Suprapubic skin (tissue), 4 donors: ENCODE data around the gene EIF4G3. TPM values are rescaled to one million over a fixed set of nuclear protein-coding genes. Genes with fewer than 3 reads are reported as not detected.

Experiments used
- DNase-seq, 2 donors: peaks; one replicate each; pipeline ENCODE4 v3.0.0-alpha.2; 2019; ENCODE audit warnings: low spot score in 2 of 2
- H3K27ac ChIP-seq: fragments of 200-600 bp; sonication (generic); one replicate; pipeline ENCODE4 v1.5.1; 2019
- H3K27me3 ChIP-seq: fragments of 200-600 bp; sonication (generic); one replicate; pipeline ENCODE4 v1.5.1; 2019
- H3K36me3 ChIP-seq: fragments of 200-600 bp; sonication (generic); one replicate; pipeline ENCODE4 v1.5.1; 2019
- H3K4me1 ChIP-seq: fragments of 200-600 bp; sonication (generic); one replicate; pipeline ENCODE4 v1.5.1; 2019
- H3K4me3 ChIP-seq: fragments of 200-600 bp; sonication (generic); one replicate; pipeline ENCODE4 v1.5.1; 2019; ENCODE audit warnings: mild to moderate bottlenecking
- H3K9me3 ChIP-seq: fragments of 200-600 bp; sonication (generic); one replicate; pipeline ENCODE4 v1.5.1; 2019
- CTCF ChIP-seq, 2 donors: fragments of 200-600 bp in 1 of 2; fragments of 450-650 bp in 1 of 2; sonication (generic) in 1 of 2; IDR thresholded peaks; one replicate each; pipeline ENCODE4 v1.5.1; 2016 to 2019; ENCODE audit warnings: antibody characterized with exemption in 2 of 2, mild to moderate bottlenecking in 1 of 2, moderate library complexity in 1 of 2
- EP300 ChIP-seq: sonication (generic); formaldehyde crosslinking; IDR thresholded peaks from one replicate; pipeline ENCODE4 v1.6.1; 2017; ENCODE audit warnings: antibody characterized with exemption
- POLR2A ChIP-seq, 2 donors: fragments of 450-650 bp; IDR thresholded peaks; one replicate each; pipeline ENCODE4 v1.6.1; 2017; ENCODE audit warnings: antibody characterized with exemption in 2 of 2, mild to moderate bottlenecking in 2 of 2, moderate library complexity in 2 of 2
- POLR2AphosphoS5 ChIP-seq, 3 donors: sonication (generic); formaldehyde crosslinking; IDR thresholded peaks; one replicate each; pipeline ENCODE4 v1.6.1; 2017; ENCODE audit warnings: antibody characterized with exemption in 3 of 3
- WGBS: methylation state at CpG from one replicate; pipeline ENCODE4 v1.1.5; 2018; 5-methylcytosine and 5-hydroxymethylcytosine counted together
- total RNA-seq, 4 donors: library from RNA; depleted of rRNA; stranded (reverse); fragments of >200 nt; gene quantifications; one replicate each; pipeline ENCODE4 v1.1.0, GENCODE V29; 2016

Gene EIF4G3
- total RNA-seq, 4 donors from 2014 or later: 32.9 to 40.6 (median 39.5) TPM

GRCh38 chr1:21121764-21122471 lies 54.8 kb downstream of the EIF4G3 start:
- H3K9me3 ChIP-seq: no peaks in the 10 kb centered on the region
- no peaks in the 10 kb centered on the region for H3K27me3 ChIP-seq
- H3K4me3 ChIP-seq: no peak overlapping the region
- no peak overlapping the region for H3K27ac ChIP-seq
- 90% methylated on average over 4 of the region's 4 CpGs for WGBS
- no peak for TF ChIP-seq POLR2A (IDR thresholded peaks at IDR 0.05)
- TF ChIP-seq POLR2AphosphoS5 (IDR thresholded peaks at IDR 0.05): no peak
- DNase-seq: no peak
- H3K4me1 ChIP-seq: peaks cover 7% of the 10 kb centered on the region
- H3K36me3 ChIP-seq: no peaks in the 10 kb centered on the region

DNA sequence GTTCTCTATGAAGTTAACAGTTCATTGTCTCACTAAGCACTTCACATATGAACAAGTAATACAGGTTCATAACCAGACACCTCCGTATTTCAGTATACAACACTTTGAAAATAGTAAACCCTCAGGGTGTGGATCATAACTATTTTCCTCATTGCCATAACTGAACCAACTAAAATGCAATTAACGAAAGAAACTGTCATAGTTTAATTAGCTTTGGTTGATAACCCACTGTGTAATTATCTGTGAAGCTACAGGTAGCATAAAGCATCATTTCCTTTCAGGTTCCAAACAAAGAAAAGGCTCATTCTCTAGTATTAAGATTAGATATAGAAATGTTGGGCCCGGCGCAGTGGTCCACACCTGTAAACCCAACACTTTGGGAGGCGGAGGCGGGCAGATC lies 58.5 kb downstream of the EIF4G3 start:
- no peaks in the 10 kb centered on the region for H3K27me3 ChIP-seq
- TF ChIP-seq POLR2A (IDR thresholded peaks at IDR 0.05): no peak
- TF ChIP-seq EP300: no peak
- TF ChIP-seq CTCF (IDR thresholded peaks at IDR 0.05): no peak
- TF ChIP-seq POLR2AphosphoS5 (IDR thresholded peaks at IDR 0.05): no peak
- no peaks in the 10 kb centered on the region for H3K36me3 ChIP-seq
- H3K9me3 ChIP-seq: no peaks in the 10 kb centered on the region
- no peak for DNase-seq
- H3K4me1 ChIP-seq: peaks cover 5% of the 10 kb centered on the region
- H3K27ac ChIP-seq: no peak overlapping the region
- 87% methylated on average over 6 of the region's 6 CpGs for WGBS
- H3K4me3 ChIP-seq: no peak overlapping the region

DNA sequence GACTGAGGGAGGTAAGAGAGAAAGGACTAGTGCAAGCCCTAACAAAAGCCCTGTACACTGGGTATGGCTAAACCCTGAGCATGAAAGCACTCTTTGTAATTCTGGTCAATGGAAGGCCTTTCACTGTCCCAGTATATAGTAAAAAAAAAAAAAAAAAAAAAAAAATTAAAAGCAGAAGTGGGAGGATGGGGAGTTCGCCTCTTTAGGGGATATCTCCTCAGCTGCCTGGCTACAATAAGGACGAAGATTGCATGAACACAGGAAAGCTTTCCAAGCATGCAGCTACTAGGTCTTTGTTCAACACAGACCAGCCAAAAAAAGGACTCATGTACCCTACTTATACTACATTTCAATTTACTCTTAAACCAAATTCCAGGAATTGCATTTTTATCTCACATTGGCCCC lies 59.1 kb downstream of the EIF4G3 start:
- H3K4me3 ChIP-seq: no peak overlapping the region
- no peaks in the 10 kb centered on the region for H3K27me3 ChIP-seq
- TF ChIP-seq CTCF (IDR thresholded peaks at IDR 0.05) (no peak), POLR2AphosphoS5 (IDR thresholded peaks at IDR 0.05) (no peak), EP300 (no peak), POLR2A (IDR thresholded peaks at IDR 0.05) (no peak)
- H3K4me1 ChIP-seq: peaks cover 5% of the 10 kb centered on the region
- H3K9me3 ChIP-seq: no peaks in the 10 kb centered on the region
- no peak for DNase-seq
- no peak overlapping the region for H3K27ac ChIP-seq
- WGBS: 51% methylated on average over 2 of the region's 2 CpGs
- no peaks in the 10 kb centered on the region for H3K36me3 ChIP-seq

DNA sequence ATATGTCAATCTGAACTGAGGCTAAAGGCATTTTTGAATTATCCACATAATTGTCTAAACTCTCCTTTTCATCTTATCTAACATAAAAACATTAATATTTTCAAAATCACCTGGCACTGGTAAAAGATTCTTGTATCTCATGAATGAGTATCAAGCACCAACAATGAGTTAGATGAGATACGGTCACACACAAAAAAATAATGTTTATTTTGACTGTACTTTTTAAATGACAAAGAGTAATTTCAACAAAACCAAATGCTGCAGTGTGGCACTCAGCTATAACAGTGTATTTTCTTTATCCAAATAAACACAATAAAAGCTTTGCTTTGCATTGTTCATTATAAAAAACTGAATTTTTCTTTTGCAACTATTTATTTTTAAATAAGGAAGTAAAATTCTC lies 59.5 kb downstream of the EIF4G3 start:
- Histone ChIP-seq H3K4me3 (no peak overlapping the region), H3K36me3 (no peaks in the 10 kb centered on the region), H3K4me1 (peaks cover 5% of the 10 kb centered on the region), H3K27ac (no peak overlapping the region), H3K27me3 (no peaks in the 10 kb centered on the region), H3K9me3 (no peaks in the 10 kb centered on the region)
- TF ChIP-seq CTCF (IDR thresholded peaks at IDR 0.05) (no peak), POLR2AphosphoS5 (IDR thresholded peaks at IDR 0.05) (no peak), POLR2A (IDR thresholded peaks at IDR 0.05) (no peak), EP300 (no peak)
- 87% methylated on average over 1 of the region's 1 CpG for WGBS
- no peak for DNase-seq

DNA sequence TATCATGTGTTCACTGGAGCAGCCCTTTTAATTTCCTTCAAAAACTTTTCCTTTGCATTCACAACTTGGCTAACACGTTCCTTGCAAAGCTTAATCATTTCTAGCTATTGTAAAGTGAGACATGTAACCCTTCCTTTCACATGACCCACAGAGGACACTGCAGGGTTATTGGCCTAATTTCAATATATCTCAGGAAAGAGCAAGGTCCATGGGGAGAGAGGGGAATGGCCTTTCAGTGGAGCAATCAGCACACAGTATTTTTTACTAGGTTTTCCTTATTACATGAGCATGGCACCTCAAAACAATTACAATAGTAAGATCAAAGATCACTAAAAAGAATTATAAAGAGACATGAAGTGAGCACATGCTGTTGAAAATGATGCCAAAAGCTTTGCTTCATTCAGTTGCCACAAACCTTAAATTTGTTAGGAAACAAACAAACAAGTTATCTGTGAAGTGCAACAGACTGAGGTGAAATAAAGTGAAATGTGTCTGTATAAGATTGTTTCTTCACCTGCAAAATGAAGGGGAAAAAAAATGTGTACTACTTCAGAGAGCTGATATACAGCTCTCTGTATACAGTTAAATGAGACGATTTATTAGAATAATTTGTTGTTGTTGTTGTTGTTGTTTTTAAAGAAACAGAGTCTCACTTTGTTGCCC lies 61.5 kb downstream of the EIF4G3 start:
- Histone ChIP-seq H3K4me3 (no peak overlapping the region), H3K36me3 (no peaks in the 10 kb centered on the region), H3K27ac (no peak overlapping the region), H3K27me3 (no peaks in the 10 kb centered on the region), H3K9me3 (no peaks in the 10 kb centered on the region), H3K4me1 (peaks cover 5% of the 10 kb centered on the region)
- TF ChIP-seq CTCF (IDR thresholded peaks at IDR 0.05) (no peak), EP300 (no peak), POLR2AphosphoS5 (IDR thresholded peaks at IDR 0.05) (no peak), POLR2A (IDR thresholded peaks at IDR 0.05) (no peak)
- DNase-seq: no peak
- WGBS: 87% methylated on average over 2 of the region's 2 CpGs
